Measurements from ENCODE around the gene DNAJC10.

Gene DNAJC10

GRCh38 chr2:182729710-182730339 is 13.8 kb downstream of the DNAJC10 start:
- Histone ChIP-seq H2AFZ (ENCODE audit: insufficient read depth, low read length, poor library complexity) (no peak overlapping the region), H3K79me2 (ENCODE audit: control insufficient read depth, insufficient read depth, low read length, poor library complexity) (no peaks in the 10 kb centered on the region), H3K23ac (ENCODE audit: low read length) (no peak overlapping the region), H3K9me3 (ENCODE audit: insufficient read depth, low read depth, low read length) (no peaks in the 10 kb centered on the region), H4K8ac (ENCODE audit: low read depth, low read length) (no peak overlapping the region), H4K12ac (ENCODE audit: low read depth, low read length) (no peak overlapping the region), H2AK5ac (ENCODE audit: low read length) (no peak overlapping the region), H3K4me3 (ENCODE audit: low read depth, low read length) (no peak overlapping the region), H3K9ac (ENCODE audit: low read length) (no peak overlapping the region), H3K18ac (ENCODE audit: low read length) (no peak overlapping the region), H3K79me1 (ENCODE audit: low read length) (no peaks in the 10 kb centered on the region), H3K14ac (ENCODE audit: low read length) (no peak overlapping the region), H3K36me3 (ENCODE audit: control insufficient read depth in 1 of 2, insufficient read depth in 2 of 2, low read length in 2 of 2) (peaks cover 4 to 7% of the 10 kb centered on the region in 2 experiments), H3K4ac (ENCODE audit: low read depth, low read length) (no peak overlapping the region), H2BK12ac (ENCODE audit: low read length) (no peak overlapping the region), H4K91ac (ENCODE audit: low read depth, low read length) (no peak overlapping the region), H3K27me3 (ENCODE audit: insufficient read depth, low read length) (no peaks in the 10 kb centered on the region), H3K4me1 (ENCODE audit: control insufficient read depth in 1 of 2, insufficient read depth in 2 of 2, low read length in 2 of 2) (no peaks in the 10 kb centered on the region), H3K27ac (ENCODE audit: low read depth, low read length) (no peak overlapping the region), H2BK5ac (ENCODE audit: low read depth, low read length, poor library complexity) (no peak overlapping the region), H3K4me2 (ENCODE audit: low read length) (no peak overlapping the region), H2BK120ac (ENCODE audit: insufficient read depth, low read length, poor library complexity) (no peak overlapping the region)
- no peak for DNase-seq
- no CpG with 5 or more reads among the region's 2 CpGs for WGBS (ENCODE audit: extremely low coverage, insufficient coverage, insufficient read length)

- Histone ChIP-seq H2AK5ac (ENCODE audit: low read length) (no peak overlapping the region), H3K79me2 (ENCODE audit: control insufficient read depth, insufficient read depth, low read length, poor library complexity) (no peaks in the 10 kb centered on the region), H3K9ac (ENCODE audit: low read length) (no peak overlapping the region), H4K12ac (ENCODE audit: low read depth, low read length) (no peak overlapping the region), H3K4me3 (ENCODE audit: low read depth, low read length) (no peak overlapping the region), H2BK5ac (ENCODE audit: low read depth, low read length, poor library complexity) (no peak overlapping the region), H3K9me3 (ENCODE audit: insufficient read depth, low read depth, low read length) (no peaks in the 10 kb centered on the region), H2BK12ac (ENCODE audit: low read length) (no peak overlapping the region), H3K14ac (ENCODE audit: low read length) (no peak overlapping the region), H3K27ac (ENCODE audit: low read depth, low read length) (no peak overlapping the region), H2AFZ (ENCODE audit: insufficient read depth, low read length, poor library complexity) (no peak overlapping the region), H3K18ac (ENCODE audit: low read length) (no peak overlapping the region), H3K79me1 (ENCODE audit: low read length) (no peaks in the 10 kb centered on the region), H3K4ac (ENCODE audit: low read depth, low read length) (no peak overlapping the region), H3K4me2 (ENCODE audit: low read length) (no peak overlapping the region), H3K36me3 (ENCODE audit: control insufficient read depth in 1 of 2, insufficient read depth in 2 of 2, low read length in 2 of 2) (peaks cover 4 to 7% of the 10 kb centered on the region in 2 experiments), H2BK120ac (ENCODE audit: insufficient read depth, low read length, poor library complexity) (no peak overlapping the region), H3K4me1 (ENCODE audit: control insufficient read depth in 1 of 2, insufficient read depth in 2 of 2, low read length in 2 of 2) (no peaks in the 10 kb centered on the region), H3K23ac (ENCODE audit: low read length) (no peak overlapping the region), H3K27me3 (ENCODE audit: insufficient read depth, low read length) (no peaks in the 10 kb centered on the region), H4K91ac (ENCODE audit: low read depth, low read length) (no peak overlapping the region), H4K8ac (ENCODE audit: low read depth, low read length) (no peak overlapping the region)
- DNase-seq: no peak
Measured at GRCh38 chr2:182730486-182730885, 14.4 kb downstream of the DNAJC10 start.

GRCh38 chr2:182732736-182733135 is 16.7 kb downstream of the DNAJC10 start:
- no peak overlapping the region for H3K4me2 ChIP-seq (ENCODE audit: low read length)
- H3K27ac ChIP-seq (ENCODE audit: low read depth, low read length): no peak overlapping the region
- no peaks in the 10 kb centered on the region for H3K4me1 ChIP-seq (ENCODE audit: control insufficient read depth in 1 of 2, insufficient read depth in 2 of 2, low read length in 2 of 2)
- no peak overlapping the region for H3K9ac ChIP-seq (ENCODE audit: low read length)
- H3K36me3 ChIP-seq (ENCODE audit: control insufficient read depth in 1 of 2, insufficient read depth in 2 of 2, low read length in 2 of 2): peaks cover 7% of the 10 kb centered on the region in 2 experiments
- no peaks in the 10 kb centered on the region for H3K79me1 ChIP-seq (ENCODE audit: low read length)
- no peak overlapping the region for H2BK120ac ChIP-seq (ENCODE audit: insufficient read depth, low read length, poor library complexity)
- no peak overlapping the region for H4K8ac ChIP-seq (ENCODE audit: low read depth, low read length)
- H2AFZ ChIP-seq (ENCODE audit: insufficient read depth, low read length, poor library complexity): no peak overlapping the region
- H4K12ac ChIP-seq (ENCODE audit: low read depth, low read length): no peak overlapping the region
- no peak overlapping the region for H3K4me3 ChIP-seq (ENCODE audit: low read depth, low read length)
- H4K91ac ChIP-seq (ENCODE audit: low read depth, low read length): no peak overlapping the region
- H3K4ac ChIP-seq (ENCODE audit: low read depth, low read length): no peak overlapping the region
- H3K9me3 ChIP-seq (ENCODE audit: insufficient read depth, low read depth, low read length): no peaks in the 10 kb centered on the region
- no peak overlapping the region for H3K14ac ChIP-seq (ENCODE audit: low read length)
- no peak overlapping the region for H3K23ac ChIP-seq (ENCODE audit: low read length)
- DNase-seq: no peak
- no peak overlapping the region for H2BK12ac ChIP-seq (ENCODE audit: low read length)
- H2BK5ac ChIP-seq (ENCODE audit: low read depth, low read length, poor library complexity): no peak overlapping the region
- no peaks in the 10 kb centered on the region for H3K79me2 ChIP-seq (ENCODE audit: control insufficient read depth, insufficient read depth, low read length, poor library complexity)
- no peak overlapping the region for H2AK5ac ChIP-seq (ENCODE audit: low read length)
- H3K27me3 ChIP-seq (ENCODE audit: insufficient read depth, low read length): no peaks in the 10 kb centered on the region
- H3K18ac ChIP-seq (ENCODE audit: low read length): no peak overlapping the region

GRCh38 chr2:182733572-182733971 is 17.5 kb downstream of the DNAJC10 start:
- Histone ChIP-seq H3K4me3 (ENCODE audit: low read depth, low read length) (no peak overlapping the region), H3K9ac (ENCODE audit: low read length) (no peak overlapping the region), H2AK5ac (ENCODE audit: low read length) (no peak overlapping the region), H3K18ac (ENCODE audit: low read length) (no peak overlapping the region), H3K4ac (ENCODE audit: low read depth, low read length) (no peak overlapping the region), H3K36me3 (ENCODE audit: control insufficient read depth in 1 of 2, insufficient read depth in 2 of 2, low read length in 2 of 2) (peaks cover 7% of the 10 kb centered on the region in 2 experiments), H3K27me3 (ENCODE audit: insufficient read depth, low read length) (no peaks in the 10 kb centered on the region), H3K27ac (ENCODE audit: low read depth, low read length) (no peak overlapping the region), H2BK12ac (ENCODE audit: low read length) (no peak overlapping the region), H3K9me3 (ENCODE audit: insufficient read depth, low read depth, low read length) (no peaks in the 10 kb centered on the region), H3K79me2 (ENCODE audit: control insufficient read depth, insufficient read depth, low read length, poor library complexity) (no peaks in the 10 kb centered on the region), H4K12ac (ENCODE audit: low read depth, low read length) (no peak overlapping the region), H2AFZ (ENCODE audit: insufficient read depth, low read length, poor library complexity) (no peak overlapping the region), H4K91ac (ENCODE audit: low read depth, low read length) (no peak overlapping the region), H3K23ac (ENCODE audit: low read length) (no peak overlapping the region), H4K8ac (ENCODE audit: low read depth, low read length) (no peak overlapping the region), H3K4me1 (ENCODE audit: control insufficient read depth in 1 of 2, insufficient read depth in 2 of 2, low read length in 2 of 2) (no peaks in the 10 kb centered on the region), H3K79me1 (ENCODE audit: low read length) (no peaks in the 10 kb centered on the region), H2BK120ac (ENCODE audit: insufficient read depth, low read length, poor library complexity) (no peak overlapping the region), H3K4me2 (ENCODE audit: low read length) (no peak overlapping the region), H3K14ac (ENCODE audit: low read length) (no peak overlapping the region), H2BK5ac (ENCODE audit: low read depth, low read length, poor library complexity) (no peak overlapping the region)
- no peak for DNase-seq
- no CpG with 5 or more reads among the region's 1 CpG for WGBS (ENCODE audit: extremely low coverage, insufficient coverage, insufficient read length)
